PFSK-1 (cell line): ENCODE results near the gene ENKD1.

Experiments used
- FOXP2 ChIP-seq: optimal IDR thresholded peaks from 2 replicates; pipeline ENCODE3; 2011; ENCODE audit warnings: borderline replicate concordance, control low read depth, inconsistent platforms; ENCODE audit not compliant: insufficient read depth; ENCODE audit errors: extremely low read length, extremely low read depth
- POLR2AphosphoS5 ChIP-seq: IDR thresholded peaks from 2 replicates; pipeline ENCODE4 v1.6.1; 2012; ENCODE audit warnings: low read depth, mild to moderate bottlenecking, control low read depth, low read length, moderate library complexity
- SIN3A ChIP-seq: IDR thresholded peaks from 2 replicates; pipeline ENCODE4 v1.6.1; 2012; ENCODE audit warnings: mild to moderate bottlenecking, low read length, moderate library complexity, borderline replicate concordance; ENCODE audit not compliant: insufficient read depth
- TAF1 ChIP-seq: IDR thresholded peaks from 2 replicates; pipeline ENCODE4 v1.6.1; 2012; ENCODE audit warnings: low read length, control low read depth, borderline replicate concordance; ENCODE audit not compliant: insufficient read depth
- TF ChIP-seq, protein P1 (sequence below), 2 experiments: IDR thresholded peaks; 2 replicates each; pipeline versions ENCODE4 v1.6.1 to v1.8.0; 2011 to 2012; ENCODE audit warnings: low read depth in 2 of 2, low read length in 2 of 2, control low read depth in 1 of 2, inconsistent platforms in 1 of 2, mild to moderate bottlenecking in 1 of 2, moderate library complexity in 1 of 2; ENCODE audit not compliant: insufficient read depth in 1 of 2

The ENKD1 gene

DNA sequence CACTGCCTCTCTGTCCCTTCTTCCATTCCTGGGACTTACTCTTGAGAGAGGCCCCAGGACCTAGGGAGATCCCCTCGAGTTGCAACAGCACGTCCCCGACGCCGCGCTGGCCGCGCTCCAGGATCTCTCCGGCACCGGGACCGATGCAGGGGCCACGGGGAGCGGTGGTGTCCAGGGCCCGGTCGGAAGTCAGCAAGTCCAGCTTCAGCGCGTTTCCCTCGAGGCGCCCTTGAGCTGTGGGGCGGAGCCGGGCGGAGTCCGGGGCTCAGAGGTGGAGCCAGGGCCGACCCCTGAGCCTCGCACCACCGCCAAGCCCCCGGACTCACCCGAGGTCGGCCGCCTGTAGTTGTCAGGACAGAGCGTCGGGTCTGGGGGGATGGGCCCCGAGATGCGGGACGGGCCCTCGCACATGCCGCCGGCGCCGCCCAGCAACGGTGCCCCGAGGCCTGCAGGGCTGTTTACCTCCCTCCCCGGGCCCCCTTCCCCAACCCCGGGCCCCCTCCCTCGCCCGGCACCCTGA lies 458 bp downstream of the ENKD1 start:
- TF ChIP-seq, protein P1, sequence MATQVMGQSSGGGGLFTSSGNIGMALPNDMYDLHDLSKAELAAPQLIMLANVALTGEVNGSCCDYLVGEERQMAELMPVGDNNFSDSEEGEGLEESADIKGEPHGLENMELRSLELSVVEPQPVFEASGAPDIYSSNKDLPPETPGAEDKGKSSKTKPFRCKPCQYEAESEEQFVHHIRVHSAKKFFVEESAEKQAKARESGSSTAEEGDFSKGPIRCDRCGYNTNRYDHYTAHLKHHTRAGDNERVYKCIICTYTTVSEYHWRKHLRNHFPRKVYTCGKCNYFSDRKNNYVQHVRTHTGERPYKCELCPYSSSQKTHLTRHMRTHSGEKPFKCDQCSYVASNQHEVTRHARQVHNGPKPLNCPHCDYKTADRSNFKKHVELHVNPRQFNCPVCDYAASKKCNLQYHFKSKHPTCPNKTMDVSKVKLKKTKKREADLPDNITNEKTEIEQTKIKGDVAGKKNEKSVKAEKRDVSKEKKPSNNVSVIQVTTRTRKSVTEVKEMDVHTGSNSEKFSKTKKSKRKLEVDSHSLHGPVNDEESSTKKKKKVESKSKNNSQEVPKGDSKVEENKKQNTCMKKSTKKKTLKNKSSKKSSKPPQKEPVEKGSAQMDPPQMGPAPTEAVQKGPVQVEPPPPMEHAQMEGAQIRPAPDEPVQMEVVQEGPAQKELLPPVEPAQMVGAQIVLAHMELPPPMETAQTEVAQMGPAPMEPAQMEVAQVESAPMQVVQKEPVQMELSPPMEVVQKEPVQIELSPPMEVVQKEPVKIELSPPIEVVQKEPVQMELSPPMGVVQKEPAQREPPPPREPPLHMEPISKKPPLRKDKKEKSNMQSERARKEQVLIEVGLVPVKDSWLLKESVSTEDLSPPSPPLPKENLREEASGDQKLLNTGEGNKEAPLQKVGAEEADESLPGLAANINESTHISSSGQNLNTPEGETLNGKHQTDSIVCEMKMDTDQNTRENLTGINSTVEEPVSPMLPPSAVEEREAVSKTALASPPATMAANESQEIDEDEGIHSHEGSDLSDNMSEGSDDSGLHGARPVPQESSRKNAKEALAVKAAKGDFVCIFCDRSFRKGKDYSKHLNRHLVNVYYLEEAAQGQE (IDR thresholded peaks at IDR 0.05; ENCODE audit: insufficient read depth in 1 of 2, low read depth in 2 of 2, low read length in 2 of 2), result no peak
- no peak for TF ChIP-seq POLR2AphosphoS5

DNA sequence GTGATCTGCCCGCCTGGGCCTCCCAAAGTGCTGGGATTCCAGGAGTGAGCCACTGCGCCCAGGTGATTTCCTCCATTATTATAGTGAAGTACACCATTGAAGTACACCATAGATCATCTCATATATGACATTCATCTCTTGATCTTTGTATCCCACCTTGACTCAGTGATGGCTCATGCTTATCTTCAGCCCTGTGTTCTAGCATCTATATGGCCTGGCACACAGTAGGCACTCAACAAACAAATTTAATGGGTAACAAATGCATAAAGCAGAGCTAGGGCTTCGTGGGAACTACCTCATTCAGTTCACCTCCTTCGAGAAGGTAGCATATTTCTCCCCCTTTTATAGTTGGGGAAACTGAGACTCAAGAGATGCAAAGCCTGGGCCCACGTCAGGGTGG lies 952 bp downstream of the ENKD1 start:
- no peak for TF ChIP-seq FOXP2
- TF ChIP-seq, protein P1 (IDR thresholded peaks at IDR 0.05; ENCODE audit: insufficient read depth in 1 of 2, low read depth in 2 of 2, low read length in 2 of 2), result no peak
- no peak for TF ChIP-seq SIN3A
- no peak for TF ChIP-seq TAF1
- no peak for TF ChIP-seq POLR2AphosphoS5

DNA sequence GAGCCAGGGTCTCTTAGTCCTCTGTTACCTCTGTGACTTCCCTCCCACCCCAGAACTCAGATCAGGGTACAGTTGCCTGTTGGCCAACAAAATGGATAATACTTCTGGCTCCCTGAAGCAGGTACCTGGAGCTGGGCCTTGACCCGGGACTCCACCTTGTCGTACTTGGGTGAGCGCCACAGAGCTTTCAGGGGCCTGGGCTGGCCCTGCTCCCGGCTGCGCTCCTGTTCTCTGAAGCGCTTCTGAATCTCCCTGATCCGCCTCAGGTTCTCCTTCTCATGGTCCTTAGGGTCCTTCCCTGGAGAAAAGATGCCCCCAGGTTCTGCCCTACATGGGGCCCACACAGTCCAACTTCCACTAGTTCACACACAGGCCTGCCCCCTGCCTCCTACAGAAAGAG lies 1.7 kb downstream of the ENKD1 start:
- TF ChIP-seq POLR2AphosphoS5, result no peak
- TF ChIP-seq SIN3A, result no peak
- no peak for TF ChIP-seq FOXP2
- TF ChIP-seq TAF1, result no peak
- TF ChIP-seq, protein P1 (IDR thresholded peaks at IDR 0.05; ENCODE audit: insufficient read depth in 1 of 2, low read depth in 2 of 2, low read length in 2 of 2), result no peak

DNA sequence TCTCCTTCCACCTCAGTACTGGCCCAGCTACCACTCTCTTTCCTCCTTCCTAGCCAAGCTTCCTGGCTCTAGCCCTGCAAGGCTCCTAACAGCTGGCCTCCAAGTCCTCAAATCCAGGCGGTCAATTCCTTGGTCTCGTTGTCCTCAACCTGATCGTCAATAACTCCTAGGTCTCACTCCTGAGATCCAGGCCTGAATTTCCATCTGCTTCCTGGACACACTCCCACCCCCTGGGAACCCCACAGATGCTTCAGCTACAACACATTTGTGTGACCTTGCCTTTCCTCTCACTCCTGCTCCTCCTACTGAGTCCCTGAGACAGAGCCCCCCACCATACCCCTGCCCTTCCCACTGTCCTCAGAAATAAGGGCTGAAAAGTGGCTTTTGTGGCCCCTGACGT lies 2.3 kb downstream of the ENKD1 start:
- TF ChIP-seq TAF1, result no peak

DNA sequence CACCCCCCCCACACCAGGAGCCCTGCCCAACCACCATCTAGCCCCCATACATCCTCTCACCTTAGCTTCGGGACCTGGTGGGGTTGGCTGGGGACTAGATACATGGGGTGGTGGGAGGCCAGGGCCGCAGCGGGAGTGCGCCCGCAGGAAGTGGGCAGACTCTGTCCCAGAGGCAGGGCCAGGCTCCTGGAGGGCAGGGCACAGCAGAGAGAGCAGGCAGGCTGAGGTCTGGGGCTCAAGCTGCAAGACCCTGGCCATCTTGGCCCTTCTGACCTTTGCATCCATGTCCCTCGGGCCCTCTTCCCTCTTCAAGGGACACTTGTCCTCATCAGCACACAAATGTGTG lies 2.7 kb downstream of the ENKD1 start:
- TF ChIP-seq POLR2AphosphoS5, result no peak
- TF ChIP-seq FOXP2, result no peak
- TF ChIP-seq, protein P1 (IDR thresholded peaks at IDR 0.05; ENCODE audit: insufficient read depth in 1 of 2, low read depth in 2 of 2, low read length in 2 of 2), result no peak
- no peak for TF ChIP-seq TAF1
- TF ChIP-seq SIN3A, result no peak
